ENCODE measurements around the gene RUBCNL.
A peak's percentile ranks its signal among the peaks of the same experiment; 100 is the strongest.

Gene RUBCNL

GRCh38 chr13:46339035-46339666, 47.9 kb downstream of the RUBCNL start:
- peak; percentile 94 for DNase-seq

DNA sequence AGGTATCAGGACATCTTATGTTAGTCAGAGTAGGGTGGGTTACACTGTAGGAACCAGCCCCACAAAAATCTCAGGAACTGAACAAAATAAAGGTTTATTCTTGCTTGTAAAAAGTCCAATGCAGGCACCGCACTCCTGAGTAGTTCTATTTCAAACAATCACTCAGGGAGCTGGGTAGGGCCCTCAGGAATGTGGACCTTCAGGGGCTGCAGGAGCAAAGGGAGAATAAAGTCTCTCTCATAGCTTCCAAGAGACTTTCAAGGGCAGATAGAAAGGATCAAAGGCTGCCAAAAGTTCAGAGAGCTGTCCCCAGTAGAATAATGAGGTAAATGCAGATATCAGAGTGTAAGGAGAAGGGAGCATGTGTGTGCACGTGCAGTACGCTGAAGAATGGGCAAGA, 49.4 kb downstream of the RUBCNL start:
- DNase-seq: no peak

DNA sequence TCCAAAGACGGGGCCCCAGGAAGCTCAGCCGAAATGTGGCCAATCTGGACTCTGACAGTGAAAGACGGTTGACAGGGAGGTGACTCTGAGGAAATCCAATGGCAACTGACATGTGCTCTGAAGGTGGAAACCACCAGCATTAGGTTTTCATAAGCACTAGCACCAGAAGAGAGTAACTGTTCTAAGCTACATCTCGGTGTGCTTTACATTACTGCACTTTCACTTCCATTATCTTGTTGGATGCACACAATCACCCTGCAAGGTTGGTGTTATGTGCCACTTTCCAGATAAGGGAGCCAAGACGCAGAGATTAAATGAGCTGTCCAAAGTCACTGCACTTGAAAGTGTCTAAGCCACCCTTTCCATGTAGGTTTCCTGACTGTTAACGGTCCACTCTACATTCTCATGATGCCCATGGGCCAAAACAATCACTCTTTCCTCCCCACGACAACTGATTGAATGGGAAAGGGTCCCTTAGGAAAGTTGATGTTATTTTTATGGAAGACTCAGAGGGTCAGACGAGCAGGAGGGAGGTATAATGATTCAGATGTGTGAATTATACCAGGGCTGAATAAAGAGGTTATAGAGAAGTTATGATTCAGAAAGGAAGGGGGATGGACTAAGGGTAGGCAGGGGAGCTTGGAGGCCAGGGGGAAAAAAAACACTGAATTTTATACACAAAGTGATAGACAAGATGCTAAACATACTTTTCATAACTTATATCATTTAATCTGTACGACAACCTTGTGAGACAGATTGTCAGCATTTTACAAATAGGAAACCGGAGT, 52.8 kb downstream of the RUBCNL start:
- no peak for DNase-seq

- no peak for DNase-seq
Observed at GRCh38 chr13:46332772-46333171, 54.3 kb downstream of the RUBCNL start.

- DNase-seq: no peak
Observed at GRCh38 chr13:46329624-46330023, 57.4 kb downstream of the RUBCNL start.

DNA sequence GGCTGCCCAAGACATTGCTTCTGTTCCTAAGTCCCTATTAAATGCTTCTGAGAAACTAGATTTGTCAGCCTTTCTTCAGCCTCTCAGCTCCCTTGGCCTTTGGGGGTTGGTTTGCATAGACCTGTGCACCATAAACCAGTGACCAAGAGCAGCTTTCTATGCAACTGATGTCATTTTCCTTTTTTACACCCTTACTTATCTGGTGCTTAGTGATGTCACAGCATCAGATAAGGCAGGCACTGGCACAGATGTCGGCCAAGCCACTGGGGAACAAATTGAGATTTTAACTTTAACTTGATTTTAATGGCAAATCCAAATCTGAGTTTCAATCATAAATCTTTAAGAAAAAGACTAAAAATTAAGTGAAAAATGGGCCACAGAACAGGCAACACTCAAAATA, 59.8 kb downstream of the RUBCNL start:
- DNase-seq: no peak

DNA sequence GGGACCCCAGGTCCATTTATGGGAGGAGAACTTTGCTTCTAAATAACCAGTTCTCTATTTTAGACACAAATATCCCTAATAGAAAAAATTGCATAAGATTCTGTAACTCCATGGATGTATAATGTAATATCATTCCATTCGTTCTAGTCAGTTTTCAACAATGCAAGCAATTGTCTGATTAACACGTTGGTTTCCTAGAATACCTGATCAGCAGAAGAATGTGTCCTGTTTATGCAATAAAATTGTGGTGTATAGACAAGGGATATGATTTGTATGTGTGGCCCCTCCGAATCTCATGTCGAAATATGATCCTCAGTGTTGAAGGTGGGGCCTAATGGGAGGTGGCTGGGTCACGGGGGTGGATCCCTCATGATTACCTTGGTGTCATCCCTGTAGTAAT, 62.1 kb downstream of the RUBCNL start:
- DNase-seq: peak; percentile 73

- DNase-seq: peak; percentile 67
Observed at GRCh38 chr13:46321494-46322225, 65.4 kb downstream of the RUBCNL start.

- DNase-seq: no peak
Observed at GRCh38 chr13:46320821-46321220, 66.2 kb downstream of the RUBCNL start.

DNA sequence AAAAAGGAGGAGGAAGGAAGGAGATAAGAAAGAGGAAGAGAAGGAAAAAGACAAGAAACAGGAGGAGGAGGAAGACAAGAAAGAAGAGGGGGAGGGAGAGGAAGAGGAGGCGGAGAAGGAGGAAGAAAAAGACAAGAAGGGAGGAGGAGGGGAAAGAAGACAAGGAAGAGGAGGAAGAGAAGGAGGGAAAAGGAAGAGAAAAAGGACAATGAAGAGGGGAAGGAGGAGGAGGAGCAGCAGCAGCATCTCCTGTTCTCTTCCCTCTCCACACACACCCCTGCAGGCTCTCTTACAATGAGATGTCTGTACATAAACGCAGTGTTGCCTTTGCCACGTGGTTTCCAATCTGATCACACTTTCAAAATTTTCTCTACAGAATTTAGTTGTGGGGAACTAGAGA, 66.6 kb downstream of the RUBCNL start:
- no peak for DNase-seq

DNA sequence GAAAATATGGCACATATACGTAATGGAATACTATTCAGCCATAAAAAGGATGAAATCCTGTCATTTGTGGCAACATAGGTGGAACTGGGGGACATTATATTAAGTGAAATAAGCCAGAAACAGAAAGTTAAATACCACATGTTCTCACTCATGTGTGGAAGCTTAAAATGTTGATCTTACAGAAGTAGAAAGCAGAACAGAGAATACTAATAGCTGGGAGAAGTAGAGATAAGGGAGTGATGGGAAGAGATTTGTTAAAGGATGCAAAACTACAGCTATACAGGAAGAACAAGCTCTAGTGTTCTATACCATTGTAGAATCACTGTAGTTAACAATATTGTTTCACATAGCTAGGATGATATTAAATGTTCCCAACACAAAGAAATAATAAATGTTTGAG, 68.1 kb downstream of the RUBCNL start:
- no peak for DNase-seq

DNA sequence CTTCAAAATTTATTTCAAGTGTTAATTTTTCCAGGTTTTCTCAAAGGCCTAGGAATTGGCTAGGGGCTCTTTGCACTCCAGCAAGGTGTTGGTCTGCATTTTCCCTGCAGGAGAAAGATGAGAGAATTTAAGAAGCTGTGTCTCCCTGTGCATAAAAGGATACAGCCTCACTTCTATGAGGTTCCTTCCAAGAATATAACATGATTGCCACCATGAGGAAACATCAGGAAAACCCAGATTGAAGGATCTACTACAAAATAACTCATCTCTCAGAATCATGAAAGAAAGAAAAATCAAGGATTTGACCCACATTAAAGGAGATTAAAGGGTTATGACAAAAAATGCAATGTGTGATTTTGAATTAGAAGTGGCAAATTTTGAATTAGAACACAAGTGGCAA, 69.9 kb downstream of the RUBCNL start:
- peak; percentile 29 for DNase-seq

DNA sequence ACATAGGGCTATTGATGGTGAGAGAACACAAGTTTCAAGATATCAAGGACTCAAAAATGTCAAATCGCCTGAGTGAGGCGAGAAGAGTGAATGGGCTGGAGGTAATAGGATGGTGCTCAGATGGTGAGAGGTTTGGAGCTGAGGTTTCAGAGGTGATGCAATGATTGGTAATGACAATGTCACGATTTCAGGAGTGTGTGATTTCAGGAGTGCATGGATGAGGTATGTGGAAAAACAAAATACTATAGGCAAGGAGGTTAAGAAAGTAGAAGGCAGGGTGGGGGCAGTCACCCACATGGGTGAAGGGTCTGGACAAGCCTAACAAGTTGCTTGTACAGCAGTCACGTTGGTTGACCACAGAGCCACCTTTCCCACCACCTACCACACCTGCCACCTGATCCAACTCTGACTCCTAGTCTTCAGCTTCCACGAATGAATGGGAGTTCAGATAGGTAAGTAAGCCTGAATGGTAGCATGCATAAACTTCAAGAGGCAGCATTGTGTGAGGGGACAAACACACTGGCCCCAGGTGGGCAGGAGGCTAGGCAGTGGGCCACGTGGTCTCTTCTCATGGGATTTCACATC, 71.5 kb downstream of the RUBCNL start:
- no peak for DNase-seq

DNA sequence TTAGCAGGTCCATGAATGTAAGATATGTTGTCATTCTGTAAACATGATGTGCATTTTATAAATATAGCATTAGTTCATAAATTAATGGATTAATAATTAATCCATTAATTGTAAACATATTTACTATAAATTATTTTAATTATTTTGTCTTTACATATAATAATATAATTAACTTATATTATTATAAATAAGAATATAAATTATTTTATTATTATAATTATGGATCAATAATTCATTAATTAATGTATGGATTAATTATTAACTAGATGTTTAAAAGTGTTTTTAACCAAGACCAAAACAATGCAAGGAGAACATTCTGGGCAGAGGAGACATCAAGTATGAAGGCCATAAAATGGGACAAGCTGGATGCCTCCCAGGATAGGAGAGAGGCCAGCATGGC, 72.0 kb downstream of the RUBCNL start:
- DNase-seq: no peak

GRCh38 chr13:46314587-46314986, 72.5 kb downstream of the RUBCNL start:
- DNase-seq: no peak

- DNase-seq: no peak
Observed at GRCh38 chr13:46313432-46314257, 73.4 kb downstream of the RUBCNL start.

- DNase-seq: no peak
Observed at GRCh38 chr13:46313024-46313423, 74.0 kb downstream of the RUBCNL start.

- no peak for DNase-seq
Observed at GRCh38 chr13:46311217-46311616, 75.8 kb downstream of the RUBCNL start.

GRCh38 chr13:46310066-46310465, 77.0 kb downstream of the RUBCNL start:
- DNase-seq: no peak

GRCh38 chr13:46307554-46307953, 79.5 kb downstream of the RUBCNL start:
- DNase-seq: no peak

- DNase-seq: no peak
Observed at GRCh38 chr13:46304546-46304945, 82.5 kb downstream of the RUBCNL start.

DNA sequence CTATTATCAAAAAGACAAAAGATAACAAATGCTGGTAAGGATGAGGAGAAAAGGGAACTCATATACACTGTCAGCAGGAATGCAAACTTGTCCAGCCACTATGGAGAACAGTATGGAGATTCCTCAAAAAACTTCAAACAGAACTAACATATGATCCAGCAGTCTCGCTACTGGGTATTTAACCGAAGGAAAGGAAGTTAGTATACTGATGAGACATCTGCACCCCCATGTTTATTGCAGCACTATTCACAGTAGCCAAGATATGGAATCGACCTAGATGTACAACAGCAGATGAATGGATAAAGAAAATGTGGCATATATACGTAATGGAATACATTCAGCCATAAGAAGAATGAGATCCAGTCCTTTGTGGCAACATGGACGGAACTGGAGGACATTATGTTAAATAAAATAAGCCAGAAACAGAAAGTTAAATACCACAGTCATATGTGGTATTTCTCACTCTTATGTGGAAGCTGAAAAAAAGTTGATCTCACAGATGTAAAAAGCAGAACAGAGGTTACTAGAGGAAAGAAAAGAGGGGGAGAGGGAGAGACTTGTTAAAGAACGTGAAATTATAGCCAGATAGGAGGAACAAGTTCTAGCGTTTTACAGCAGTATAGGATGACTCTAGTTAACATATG, 83.2 kb downstream of the RUBCNL start:
- no peak for DNase-seq
